Activated CD8-positive, alpha-beta memory T cell treated with anti-CD3 and anti-CD28 coated beads for 48 hours (primary cell): ENCODE data around the gene HOXD10.

Source experiments
- DNase-seq, 3 experiments: peaks; one replicate each; pipeline ENCODE4 v3.0.0-alpha.2; 2020; ENCODE audit warnings: low read depth in 2 of 3, low spot score in 2 of 3

Gene HOXD10

GRCh38 chr2:176133389-176133788 lies 16.8 kb downstream of the HOXD10 start:
- DNase-seq, result no peak

- DNase-seq, result no peak
Observed at GRCh38 chr2:176134035-176134434, 17.5 kb downstream of the HOXD10 start.

GRCh38 chr2:176135035-176135440 lies 18.5 kb downstream of the HOXD10 start:
- DNase-seq, result no peak

- no peak for DNase-seq
Observed at GRCh38 chr2:176136374-176137251, 20.0 kb downstream of the HOXD10 start.

- no peak for DNase-seq
Observed at GRCh38 chr2:176137252-176137580, 20.6 kb downstream of the HOXD10 start.

- DNase-seq, result no peak
Observed at GRCh38 chr2:176137906-176138305, 21.3 kb downstream of the HOXD10 start.

- DNase-seq, result no peak
Observed at GRCh38 chr2:176138526-176138922, 21.9 kb downstream of the HOXD10 start.

GRCh38 chr2:176138923-176139660 lies 22.5 kb downstream of the HOXD10 start:
- DNase-seq, result no peak

- DNase-seq, result no peak
Observed at GRCh38 chr2:176139661-176140512, 23.3 kb downstream of the HOXD10 start.

GRCh38 chr2:176140513-176141317 lies 24.1 kb downstream of the HOXD10 start:
- peak; percentile 39 to 60 (median 57) for DNase-seq

- DNase-seq, result no peak
Observed at GRCh38 chr2:176142281-176142680, 25.7 kb downstream of the HOXD10 start.

- DNase-seq, result no peak
Observed at GRCh38 chr2:176145085-176145969, 28.7 kb downstream of the HOXD10 start.

GRCh38 chr2:176146101-176146500 lies 29.5 kb downstream of the HOXD10 start:
- DNase-seq, result no peak

GRCh38 chr2:176146645-176147044 lies 30.1 kb downstream of the HOXD10 start:
- no peak for DNase-seq

- DNase-seq, result no peak
Observed at GRCh38 chr2:176147210-176147799, 30.7 kb downstream of the HOXD10 start.

GRCh38 chr2:176147800-176148496 lies 31.4 kb downstream of the HOXD10 start:
- DNase-seq, result no peak

GRCh38 chr2:176148751-176149421 lies 32.3 kb downstream of the HOXD10 start:
- DNase-seq, result no peak

- no peak for DNase-seq
Observed at GRCh38 chr2:176149481-176149938, 32.9 kb downstream of the HOXD10 start.
